Suprapubic skin (tissue), 4 donors: ENCODE data around the gene ATN1.

Experiments
- POLR2A ChIP-seq, 2 donors: fragments of 450-650 bp; IDR thresholded peaks; one replicate each; pipeline ENCODE4 v1.6.1; 2017; ENCODE audit warnings: antibody characterized with exemption in 2 of 2, mild to moderate bottlenecking in 2 of 2, moderate library complexity in 2 of 2
- POLR2AphosphoS5 ChIP-seq, 3 donors: sonication (generic); formaldehyde crosslinking; IDR thresholded peaks; one replicate each; pipeline ENCODE4 v1.6.1; 2017; ENCODE audit warnings: antibody characterized with exemption in 3 of 3

GRCh38 chr12:6977653-6978052 is 49.9 kb downstream of the ATN1 start:
- TF ChIP-seq POLR2AphosphoS5 (IDR thresholded peaks at IDR 0.05): no peak
- no peak for TF ChIP-seq POLR2A (IDR thresholded peaks at IDR 0.05)
